H9 (cell line): Measurements from ENCODE around the gene RGS3. TPM values are rescaled to one million over a fixed set of nuclear protein-coding genes. Genes with fewer than 3 reads are reported as not detected.

ENCODE experiments used
- DNase-seq: peaks from one replicate; pipeline ENCODE4 v3.0.0-alpha.2; 2017
- H2AFZ ChIP-seq: one replicate; pipeline ENCODE4 v1.6.1; 2013; ENCODE audit warnings: mild to moderate bottlenecking, low read length, control low read depth, moderate library complexity
- H2AK5ac ChIP-seq: 2 replicates; pipeline ENCODE4 v1.6.1; 2013; ENCODE audit warnings: low read length, control low read depth, mixed read lengths; ENCODE audit not compliant: insufficient read length
- H2BK120ac ChIP-seq: one replicate; pipeline ENCODE4 v1.6.1; 2013; ENCODE audit warnings: low read depth, mild to moderate bottlenecking, low read length, control low read depth, inconsistent platforms; ENCODE audit not compliant: poor library complexity, severe bottlenecking
- H2BK12ac ChIP-seq: 2 replicates; pipeline ENCODE4 v1.6.1; 2013; ENCODE audit warnings: low read length, control low read depth, mixed read lengths, low read depth; ENCODE audit not compliant: insufficient read length
- H2BK15ac ChIP-seq: 2 replicates; pipeline ENCODE4 v1.6.1; 2013; ENCODE audit warnings: low read depth, low read length, control low read depth
- H2BK20ac ChIP-seq: one replicate; pipeline ENCODE4 v1.6.1; 2013; ENCODE audit warnings: low read depth, mild to moderate bottlenecking, low read length, control low read depth, inconsistent platforms; ENCODE audit not compliant: poor library complexity, severe bottlenecking
- H2BK5ac ChIP-seq: 2 replicates; pipeline ENCODE4 v1.6.1; 2013; ENCODE audit warnings: low read length, control low read depth, mixed read lengths; ENCODE audit not compliant: insufficient read length
- H3K14ac ChIP-seq: 2 replicates; pipeline ENCODE4 v1.6.1; 2013; ENCODE audit warnings: low read length, control low read depth; ENCODE audit not compliant: insufficient read depth
- H3K18ac ChIP-seq: 2 replicates; pipeline ENCODE4 v1.6.1; 2013; ENCODE audit warnings: low read depth, mild to moderate bottlenecking, mixed read lengths, low read length, control low read depth; ENCODE audit not compliant: insufficient read length
- H3K23ac ChIP-seq: 2 replicates; pipeline ENCODE4 v1.6.1; 2013; ENCODE audit warnings: low read length, control low read depth, mixed read lengths, low read depth; ENCODE audit not compliant: insufficient read length
- H3K23me2 ChIP-seq: 2 replicates; pipeline ENCODE4 v1.6.1; 2013; ENCODE audit warnings: low read depth, mild to moderate bottlenecking, mixed read lengths, low read length, control low read depth; ENCODE audit not compliant: insufficient read length, poor library complexity, severe bottlenecking
- H3K27ac ChIP-seq: 2 replicates; pipeline ENCODE4 v1.5.1; 2013; ENCODE audit warnings: low read length, control low read depth, mixed read lengths, low read depth; ENCODE audit not compliant: insufficient read length
- H3K27me3 ChIP-seq: 2 replicates; pipeline ENCODE4 v1.6.1; 2013; ENCODE audit warnings: low read length, control low read depth, inconsistent platforms; ENCODE audit not compliant: insufficient read depth
- H3K4ac ChIP-seq: 2 replicates; pipeline ENCODE4 v1.6.1; 2013; ENCODE audit warnings: low read depth, mild to moderate bottlenecking, control low read depth, inconsistent platforms, low read length, moderate library complexity
- H3K4me1 ChIP-seq: 2 replicates; pipeline ENCODE4 v1.6.1; 2013; ENCODE audit warnings: low read length, control low read depth, inconsistent platforms; ENCODE audit not compliant: insufficient read depth
- H3K4me2 ChIP-seq: 2 replicates; pipeline ENCODE4 v1.6.1; 2013; ENCODE audit warnings: low read length, control low read depth, mixed read lengths; ENCODE audit not compliant: insufficient read length, insufficient read depth
- H3K56ac ChIP-seq: 2 replicates; pipeline ENCODE4 v1.6.1; 2013; ENCODE audit warnings: low read depth, mild to moderate bottlenecking, mixed read lengths, low read length, control low read depth; ENCODE audit not compliant: insufficient read length
- H3K79me1 ChIP-seq: 2 replicates; pipeline ENCODE4 v1.6.1; 2013; ENCODE audit warnings: low read depth, mild to moderate bottlenecking, moderate library complexity, low read length, control low read depth, inconsistent platforms; ENCODE audit not compliant: insufficient read depth, poor library complexity, severe bottlenecking
- H3K79me2 ChIP-seq: 2 replicates; pipeline ENCODE4 v1.6.1; 2013; ENCODE audit warnings: low read length, control low read depth, inconsistent platforms; ENCODE audit not compliant: insufficient read depth
- H3K9ac ChIP-seq: 2 replicates; pipeline ENCODE4 v1.6.1; 2013; ENCODE audit warnings: low read length, control low read depth, mixed read lengths; ENCODE audit not compliant: insufficient read length; ENCODE audit errors: extremely low read depth
- H3K9me3 ChIP-seq: one replicate; pipeline ENCODE4 v1.6.1; 2013; ENCODE audit warnings: low read depth, low read length, inconsistent platforms; ENCODE audit not compliant: control insufficient read depth
- H3T11ph ChIP-seq: one replicate; pipeline ENCODE4 v1.6.1; 2013; ENCODE audit warnings: mild to moderate bottlenecking, low read length, control low read depth, inconsistent platforms
- H4K20me1 ChIP-seq: one replicate; pipeline ENCODE4 v1.6.1; 2013; ENCODE audit not compliant: control insufficient read depth, insufficient read length, insufficient read depth
- H4K5ac ChIP-seq: 2 replicates; pipeline ENCODE4 v1.6.1; 2013; ENCODE audit warnings: low read depth, mild to moderate bottlenecking, mixed read lengths, low read length, control low read depth; ENCODE audit not compliant: insufficient read length
- H4K8ac ChIP-seq: replicated peaks from 2 replicates; pipeline ENCODE4 v1.6.1; 2013; ENCODE audit warnings: low read length, control low read depth, mixed read lengths, low read depth; ENCODE audit not compliant: insufficient read length
- H4K91ac ChIP-seq: 2 replicates; pipeline ENCODE4 v1.6.1; 2013; ENCODE audit warnings: low read depth, mild to moderate bottlenecking, moderate library complexity, mixed read lengths, low read length, control low read depth; ENCODE audit not compliant: insufficient read length
- H3K27ac Mint-ChIP-seq, 3 experiments: 2 replicates in 2 of 3; 3 replicates in 1 of 3; pipeline ENCODE4 v1.8.0; 2020 to 2021; ENCODE audit warnings: mixed read lengths in 3 of 3, mild to moderate bottlenecking in 1 of 3, moderate library complexity in 1 of 3
- H3K27me3 Mint-ChIP-seq: 2 replicates; pipeline ENCODE4 v1.8.0; 2021; ENCODE audit warnings: low read depth, mild to moderate bottlenecking, moderate library complexity, mixed read lengths
- H3K36me3 Mint-ChIP-seq, 3 experiments: 2 replicates in 2 of 3; 3 replicates in 1 of 3; pipeline ENCODE4 v1.8.0; 2020 to 2021; ENCODE audit warnings: low read depth in 3 of 3, mixed read lengths in 3 of 3; ENCODE audit not compliant: insufficient read depth in 1 of 3
- H3K4me1 Mint-ChIP-seq, 2 experiments: 2 replicates each; pipeline ENCODE4 v1.8.0; 2020; ENCODE audit warnings: mixed read lengths in 2 of 2
- H3K4me3 Mint-ChIP-seq, 2 experiments: 2 replicates in 1 of 2; 3 replicates in 1 of 2; pipeline ENCODE4 v1.8.0; 2020 to 2021; ENCODE audit warnings: mild to moderate bottlenecking in 2 of 2, mixed read lengths in 2 of 2, moderate library complexity in 1 of 2
- H3K9me3 Mint-ChIP-seq, 2 experiments: 2 replicates in 1 of 2; 3 replicates in 1 of 2; pipeline ENCODE4 v1.8.0; 2020; ENCODE audit warnings: mild to moderate bottlenecking in 2 of 2, mixed read lengths in 2 of 2, moderate library complexity in 1 of 2
- WGBS: extraction: QIAGEN DNeasy Blood & Tissue Kit; methylation state at CpG from one replicate; pipeline ENCODE4 v1.1.7; 2013; ENCODE audit warnings: missing lambda C conversion rate, low lambda C conversion rate, mixed read lengths; ENCODE audit not compliant: insufficient read length; ENCODE audit errors: extremely low coverage; 5-methylcytosine and 5-hydroxymethylcytosine counted together
- total RNA-seq: library from RNA; stranded (reverse); gene quantifications from 2 replicates; pipeline ENCODE4 v1.2.1, GENCODE V29; 2021
- TF ChIP-seq, protein P1 (sequence below): fragments of 200-600 bp; sonication (generic); conservative IDR thresholded peaks from 3 replicates; pipeline ENCODE4 v1.8.0; 2021; ENCODE audit warnings: antibody characterized with exemption, mild to moderate bottlenecking

Gene RGS3
- total RNA-seq, 1 experiment from 2014 or later = 13.9 TPM

DNA sequence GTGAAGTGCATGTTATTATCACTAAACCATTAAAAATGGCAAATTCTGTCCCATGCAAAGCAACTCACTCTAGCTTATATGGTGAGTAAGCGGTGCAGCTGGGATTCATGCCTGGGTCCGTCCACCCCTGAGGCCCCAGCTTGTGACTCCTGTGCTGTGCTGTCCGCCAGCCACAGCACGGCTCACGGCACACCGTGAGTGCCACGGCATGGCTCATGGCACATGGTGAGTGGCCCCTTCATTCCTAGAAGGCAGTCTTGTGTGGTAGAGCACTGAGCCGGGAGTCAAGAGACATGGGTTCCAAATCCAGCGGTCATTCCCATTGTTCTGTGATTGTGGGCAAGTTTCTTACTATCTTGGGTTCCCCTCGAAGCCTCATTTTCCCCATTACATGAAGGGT is 18.8 kb downstream of the RGS3 start:
- Histone ChIP-seq H3K27ac (no peak overlapping the region), H3K23ac (no peak overlapping the region), H4K91ac (no peak overlapping the region), H3K4ac (no peak overlapping the region), H3K56ac (no peak overlapping the region), H3K79me1 (no peaks in the 10 kb centered on the region), H2AK5ac (no peak overlapping the region), H3K9ac (no peak overlapping the region), H3K9me3 (no peaks in the 10 kb centered on the region), H2BK12ac (no peak overlapping the region), H4K20me1 (no peaks in the 10 kb centered on the region), H3K27me3 (no peaks in the 10 kb centered on the region), H3T11ph (no peak overlapping the region), H3K23me2 (no peaks in the 10 kb centered on the region), H2BK15ac (no peak overlapping the region), H3K14ac (no peak overlapping the region), H2BK5ac (no peak overlapping the region), H2BK120ac (no peak overlapping the region), H3K4me1 (peaks cover 7% of the 10 kb centered on the region), H4K5ac (no peak overlapping the region), H3K79me2 (no peaks in the 10 kb centered on the region), H4K8ac (no peak overlapping the region), H2BK20ac (no peak overlapping the region), H3K4me2 (no peak overlapping the region), H2AFZ (no peak overlapping the region), H3K18ac (no peak overlapping the region)
- Mint-ChIP-seq H3K27ac (no peak overlapping the region), H3K9me3 (no peaks in the 10 kb centered on the region), H3K4me1 (peaks cover 10 to 21% of the 10 kb centered on the region in 2 experiments), H3K4me3 (no peak overlapping the region), H3K36me3 (peaks cover 0 to 4% (median 0%) of the 10 kb centered on the region in 3 experiments; a peak in 1 of 7 replicates), H3K27me3 (peaks cover 2% of the 10 kb centered on the region; the same call in 1 of the 2 replicates)
- WGBS = no CpG with 5 or more reads among the region's 10 CpGs
- TF ChIP-seq, protein P1, sequence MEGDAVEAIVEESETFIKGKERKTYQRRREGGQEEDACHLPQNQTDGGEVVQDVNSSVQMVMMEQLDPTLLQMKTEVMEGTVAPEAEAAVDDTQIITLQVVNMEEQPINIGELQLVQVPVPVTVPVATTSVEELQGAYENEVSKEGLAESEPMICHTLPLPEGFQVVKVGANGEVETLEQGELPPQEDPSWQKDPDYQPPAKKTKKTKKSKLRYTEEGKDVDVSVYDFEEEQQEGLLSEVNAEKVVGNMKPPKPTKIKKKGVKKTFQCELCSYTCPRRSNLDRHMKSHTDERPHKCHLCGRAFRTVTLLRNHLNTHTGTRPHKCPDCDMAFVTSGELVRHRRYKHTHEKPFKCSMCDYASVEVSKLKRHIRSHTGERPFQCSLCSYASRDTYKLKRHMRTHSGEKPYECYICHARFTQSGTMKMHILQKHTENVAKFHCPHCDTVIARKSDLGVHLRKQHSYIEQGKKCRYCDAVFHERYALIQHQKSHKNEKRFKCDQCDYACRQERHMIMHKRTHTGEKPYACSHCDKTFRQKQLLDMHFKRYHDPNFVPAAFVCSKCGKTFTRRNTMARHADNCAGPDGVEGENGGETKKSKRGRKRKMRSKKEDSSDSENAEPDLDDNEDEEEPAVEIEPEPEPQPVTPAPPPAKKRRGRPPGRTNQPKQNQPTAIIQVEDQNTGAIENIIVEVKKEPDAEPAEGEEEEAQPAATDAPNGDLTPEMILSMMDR = no peak
- DNase-seq = no peak
